Stomach (tissue), 4 donors: ENCODE data around the gene FASTKD3.

Source experiments
- CTCF ChIP-seq, 7 experiments: fragments of 450-650 bp in 4 of 7; fragments of 200-600 bp in 3 of 7; sonication (generic) in 3 of 7; IDR thresholded peaks; one replicate each; pipeline ENCODE4 v1.5.1; 2016 to 2019; ENCODE audit warnings: antibody characterized with exemption in 7 of 7, control low read depth in 2 of 7, mild to moderate bottlenecking in 1 of 7
- POLR2A ChIP-seq, 4 donors: fragments of 450-650 bp; IDR thresholded peaks; one replicate each; pipeline ENCODE4 v1.6.1; 2016; ENCODE audit warnings: antibody characterized with exemption in 4 of 4, control low read depth in 2 of 4, mild to moderate bottlenecking in 1 of 4, moderate library complexity in 1 of 4
- POLR2AphosphoS5 ChIP-seq, 3 donors: sonication (generic); formaldehyde crosslinking; IDR thresholded peaks; one replicate each; pipeline ENCODE4 v1.6.1; 2016; ENCODE audit warnings: antibody characterized with exemption in 3 of 3

- TF ChIP-seq POLR2A (IDR thresholded peaks at IDR 0.05) = no peak
- TF ChIP-seq CTCF (IDR thresholded peaks at IDR 0.05) = no peak
- TF ChIP-seq POLR2AphosphoS5 (IDR thresholded peaks at IDR 0.05) = no peak
Measured at GRCh38 chr5:7849681-7850394, 19.0 kb downstream of the FASTKD3 start.
